Measurements from ENCODE around the gene BDKRB2. TPM values are rescaled to one million over a fixed set of nuclear protein-coding genes. Genes with fewer than 3 reads are reported as not detected.

BDKRB2 gene
- total RNA-seq, 1 experiment from 2014 or later, result 0.49 TPM

DNA sequence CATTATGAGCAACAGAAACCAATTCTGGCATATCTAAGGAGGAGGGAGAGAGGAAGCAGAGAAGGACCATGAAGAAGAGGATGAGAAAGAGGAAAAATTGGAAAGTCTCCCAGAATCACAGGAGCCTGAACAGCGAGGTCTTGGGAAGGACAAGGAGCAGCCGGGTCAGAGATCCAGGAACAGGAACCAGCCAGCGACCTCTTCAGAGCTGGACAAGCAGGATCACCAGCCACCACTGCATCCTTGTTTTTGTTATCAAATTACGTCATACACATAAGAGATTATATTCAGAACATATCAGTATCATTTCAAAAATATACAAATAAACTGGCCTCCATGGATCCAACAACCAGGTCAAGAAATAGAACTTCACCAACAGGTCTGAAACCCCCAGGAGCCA, 22.1 kb upstream of the BDKRB2 start:
- Histone ChIP-seq H3K4me1 (ENCODE audit: control insufficient read depth in 1 of 2, insufficient read depth in 2 of 2, low read length in 2 of 2) (no peaks in the 10 kb centered on the region), H4K20me1 (ENCODE audit: insufficient read depth) (no peaks in the 10 kb centered on the region), H3K9ac (ENCODE audit: low read length) (no peak overlapping the region), H3K9me2 (ENCODE audit: insufficient read depth) (no peaks in the 10 kb centered on the region), H3K79me2 (ENCODE audit: insufficient read depth, low read length) (no peaks in the 10 kb centered on the region), H2AFZ (ENCODE audit: low read depth, low read length, poor library complexity, severe bottlenecking) (no peak overlapping the region), H3K4me2 (ENCODE audit: low read length) (no peak overlapping the region), H3K36me3 (ENCODE audit: control insufficient read depth in 1 of 2, insufficient read depth in 2 of 2, low read length in 2 of 2) (no peaks in the 10 kb centered on the region), H3K27me3 (ENCODE audit: insufficient read depth, low read length) (peaks cover 6% of the 10 kb centered on the region; the same call in 1 of the 2 replicates), H3K27ac (ENCODE audit: low read depth, low read length) (no peak overlapping the region), H3K9me3 (ENCODE audit: control insufficient read depth in 1 of 2, insufficient read depth in 1 of 2, low read depth in 1 of 2, low read length in 2 of 2) (no peaks in the 10 kb centered on the region), H3K4me3 (replicated peaks in 1 of 2; ENCODE audit: low read depth in 1 of 2, low read length in 2 of 2) (no peak overlapping the region)
- BruUV-seq (replicated peaks), result no TSS peak
- ChIA-PET POLR2A (no interaction called here), CTCF (no interaction called here), RAD21 (ENCODE audit: low non-redundant PET in 1 of 2, low total read pairs in 2 of 2, uncharacterized antibody in 2 of 2, unreplicated experiment in 2 of 2) (no interaction called here)
- TF ChIP-seq SRF (IDR thresholded peaks at IDR 0.05; ENCODE audit: low read depth) (no peak), ELF1 (IDR thresholded peaks at IDR 0.05; ENCODE audit: borderline replicate concordance, low read depth) (no peak), CBX3 (IDR thresholded peaks at IDR 0.05; ENCODE audit: low read depth) (no peak), ZNF274 (IDR thresholded peaks at IDR 0.05; ENCODE audit: low read depth, low read length) (no peak), POLR2AphosphoS5 (IDR thresholded peaks at IDR 0.05; ENCODE audit: low read depth, low read length) (no peak)
- TF ChIP-seq, protein P1, sequence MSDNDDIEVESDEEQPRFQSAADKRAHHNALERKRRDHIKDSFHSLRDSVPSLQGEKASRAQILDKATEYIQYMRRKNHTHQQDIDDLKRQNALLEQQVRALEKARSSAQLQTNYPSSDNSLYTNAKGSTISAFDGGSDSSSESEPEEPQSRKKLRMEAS (IDR thresholded peaks at IDR 0.05), result no peak
- no peak for DNase-seq (ENCODE audit: low read depth, low spot score)
- intact Hi-C loops (cut with micrococcal nuclease), result no loop called here
- ATAC-seq, result no peak

DNA sequence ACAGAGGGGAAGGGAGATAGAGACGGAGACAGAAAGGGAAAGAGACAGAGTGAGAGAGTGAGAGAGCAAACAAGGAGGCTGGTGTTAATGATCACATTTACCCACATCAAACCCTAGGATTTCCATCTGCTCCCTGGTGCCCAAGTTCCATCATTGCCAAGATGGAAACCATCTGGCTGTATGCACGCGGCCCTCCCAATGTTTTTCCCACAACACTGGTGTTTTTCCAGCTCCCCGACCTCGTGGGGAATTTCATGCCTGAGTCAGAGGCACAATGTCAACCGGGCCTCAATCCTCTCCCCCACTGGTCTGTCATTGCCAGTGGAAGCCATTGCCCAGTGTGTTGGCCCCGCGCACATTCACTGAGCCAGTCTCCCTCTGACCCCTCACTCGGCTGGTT, 19.9 kb upstream of the BDKRB2 start:
- no peak overlapping the region for H3K27ac ChIP-seq (ENCODE audit: low read depth, low read length)
- CTCF ChIA-PET, result no interaction called here
- no peak overlapping the region for H3K9ac ChIP-seq (ENCODE audit: low read length)
- H2AFZ ChIP-seq (ENCODE audit: low read depth, low read length, poor library complexity, severe bottlenecking), result no peak overlapping the region
- H3K9me3 ChIP-seq (ENCODE audit: control insufficient read depth in 1 of 2, insufficient read depth in 1 of 2, low read depth in 1 of 2, low read length in 2 of 2), result no peaks in the 10 kb centered on the region
- no peaks in the 10 kb centered on the region for H3K9me2 ChIP-seq (ENCODE audit: insufficient read depth)
- DNase-seq (ENCODE audit: low read depth, low spot score), result no peak
- RAD21 ChIA-PET (ENCODE audit: low non-redundant PET in 1 of 2, low total read pairs in 2 of 2, uncharacterized antibody in 2 of 2, unreplicated experiment in 2 of 2), result no interaction called here
- H3K27me3 ChIP-seq (ENCODE audit: insufficient read depth, low read length), result peaks cover 6% of the 10 kb centered on the region; the same call in 1 of the 2 replicates
- no peaks in the 10 kb centered on the region for H3K4me1 ChIP-seq (ENCODE audit: control insufficient read depth in 1 of 2, insufficient read depth in 2 of 2, low read length in 2 of 2)
- no peak overlapping the region for H3K4me2 ChIP-seq (ENCODE audit: low read length)
- no peaks in the 10 kb centered on the region for H4K20me1 ChIP-seq (ENCODE audit: insufficient read depth)
- BruUV-seq (replicated peaks), result no TSS peak
- no peak for ATAC-seq
- POLR2A ChIA-PET, result no interaction called here
- intact Hi-C loops (cut with micrococcal nuclease), result no loop called here
- H3K4me3 ChIP-seq (replicated peaks in 1 of 2; ENCODE audit: low read depth in 1 of 2, low read length in 2 of 2), result no peak overlapping the region
- no peaks in the 10 kb centered on the region for H3K36me3 ChIP-seq (ENCODE audit: control insufficient read depth in 1 of 2, insufficient read depth in 2 of 2, low read length in 2 of 2)
- H3K79me2 ChIP-seq (ENCODE audit: insufficient read depth, low read length), result no peaks in the 10 kb centered on the region
- no peak for TF ChIP-seq EZH2phosphoT487 (IDR thresholded peaks at IDR 0.05; ENCODE audit: borderline replicate concordance)
- TF ChIP-seq, protein P1 (IDR thresholded peaks at IDR 0.05), result no peak
- no peak for TF ChIP-seq SIN3A (IDR thresholded peaks at IDR 0.05; ENCODE audit: low read depth)
- TF ChIP-seq FOSL1 (IDR thresholded peaks at IDR 0.05; ENCODE audit: low read depth), result no peak
- no peak for TF ChIP-seq RAD21 (IDR thresholded peaks at IDR 0.05; ENCODE audit: low read depth)
- TF ChIP-seq EGR1 (IDR thresholded peaks at IDR 0.05; ENCODE audit: low read depth), result no peak
- no peak for TF ChIP-seq YY1 (IDR thresholded peaks at IDR 0.05; ENCODE audit: extremely low read depth, insufficient replicate concordance, low read depth, low read length)
- no peak for TF ChIP-seq EZH2 (IDR thresholded peaks at IDR 0.05)
- no peak for TF ChIP-seq TCF7L2 (IDR thresholded peaks at IDR 0.05; ENCODE audit: borderline replicate concordance, extremely low read depth, insufficient read depth, insufficient read length)
- TF ChIP-seq POLR2AphosphoS5 (IDR thresholded peaks at IDR 0.05; ENCODE audit: low read depth, low read length), result no peak
- TF ChIP-seq, protein P2, sequence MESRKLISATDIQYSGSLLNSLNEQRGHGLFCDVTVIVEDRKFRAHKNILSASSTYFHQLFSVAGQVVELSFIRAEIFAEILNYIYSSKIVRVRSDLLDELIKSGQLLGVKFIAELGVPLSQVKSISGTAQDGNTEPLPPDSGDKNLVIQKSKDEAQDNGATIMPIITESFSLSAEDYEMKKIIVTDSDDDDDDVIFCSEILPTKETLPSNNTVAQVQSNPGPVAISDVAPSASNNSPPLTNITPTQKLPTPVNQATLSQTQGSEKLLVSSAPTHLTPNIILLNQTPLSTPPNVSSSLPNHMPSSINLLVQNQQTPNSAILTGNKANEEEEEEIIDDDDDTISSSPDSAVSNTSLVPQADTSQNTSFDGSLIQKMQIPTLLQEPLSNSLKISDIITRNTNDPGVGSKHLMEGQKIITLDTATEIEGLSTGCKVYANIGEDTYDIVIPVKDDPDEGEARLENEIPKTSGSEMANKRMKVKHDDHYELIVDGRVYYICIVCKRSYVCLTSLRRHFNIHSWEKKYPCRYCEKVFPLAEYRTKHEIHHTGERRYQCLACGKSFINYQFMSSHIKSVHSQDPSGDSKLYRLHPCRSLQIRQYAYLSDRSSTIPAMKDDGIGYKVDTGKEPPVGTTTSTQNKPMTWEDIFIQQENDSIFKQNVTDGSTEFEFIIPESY (IDR thresholded peaks at IDR 0.05; ENCODE audit: extremely low read depth, insufficient replicate concordance, low read length), result no peak
- TF ChIP-seq SP1 (IDR thresholded peaks at IDR 0.05; ENCODE audit: low read depth), result no peak
- TF ChIP-seq SRF (IDR thresholded peaks at IDR 0.05; ENCODE audit: low read depth), result no peak
- TF ChIP-seq ELF1 (IDR thresholded peaks at IDR 0.05; ENCODE audit: borderline replicate concordance, low read depth), result no peak
- no peak for TF ChIP-seq POLR2A (IDR thresholded peaks at IDR 0.05; ENCODE audit: borderline replicate concordance, extremely low read depth, insufficient read depth, insufficient read length)

Measured in HCT116 (cell line).